ENCODE measurements around the gene RHOJ. TPM values are rescaled to one million over a fixed set of nuclear protein-coding genes. Genes with fewer than 3 reads are reported as not detected.
A peak's percentile ranks its signal among the peaks of the same experiment; 100 is the strongest.
"Not testable (repeated sequence)": the region's sequence is repeated elsewhere in the genome, so short reads cannot be mapped to it uniquely, and the experiment has no call there.

RHOJ gene
- total RNA-seq, 1 experiment from 2014 or later = 1.5 TPM

DNA sequence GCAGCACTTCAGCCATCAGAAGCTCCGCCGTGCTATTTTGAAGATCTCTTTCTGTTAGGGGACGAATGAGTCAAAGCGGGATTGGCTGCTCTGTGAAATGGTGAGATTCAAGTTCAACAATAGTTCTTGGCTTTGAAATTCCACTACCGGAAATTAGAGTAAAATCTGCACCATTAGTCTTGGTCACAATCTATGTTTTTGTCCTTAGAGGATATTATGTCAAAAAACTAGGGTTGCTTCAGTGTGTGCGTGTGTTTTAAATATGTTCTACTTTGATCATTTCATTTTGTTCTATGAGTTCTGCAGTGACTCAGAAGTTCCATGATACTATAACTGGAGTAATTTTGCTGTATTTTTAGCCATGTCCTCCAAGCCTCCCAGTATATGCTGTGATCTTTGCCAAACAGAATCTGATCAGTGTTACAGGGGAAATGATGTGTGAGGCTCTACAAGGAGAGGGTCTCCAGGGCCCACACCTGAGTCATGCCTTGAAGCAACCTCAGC, 91.9 kb downstream of the RHOJ start:
- DNase-seq (ENCODE audit: low read depth) = no peak

DNA sequence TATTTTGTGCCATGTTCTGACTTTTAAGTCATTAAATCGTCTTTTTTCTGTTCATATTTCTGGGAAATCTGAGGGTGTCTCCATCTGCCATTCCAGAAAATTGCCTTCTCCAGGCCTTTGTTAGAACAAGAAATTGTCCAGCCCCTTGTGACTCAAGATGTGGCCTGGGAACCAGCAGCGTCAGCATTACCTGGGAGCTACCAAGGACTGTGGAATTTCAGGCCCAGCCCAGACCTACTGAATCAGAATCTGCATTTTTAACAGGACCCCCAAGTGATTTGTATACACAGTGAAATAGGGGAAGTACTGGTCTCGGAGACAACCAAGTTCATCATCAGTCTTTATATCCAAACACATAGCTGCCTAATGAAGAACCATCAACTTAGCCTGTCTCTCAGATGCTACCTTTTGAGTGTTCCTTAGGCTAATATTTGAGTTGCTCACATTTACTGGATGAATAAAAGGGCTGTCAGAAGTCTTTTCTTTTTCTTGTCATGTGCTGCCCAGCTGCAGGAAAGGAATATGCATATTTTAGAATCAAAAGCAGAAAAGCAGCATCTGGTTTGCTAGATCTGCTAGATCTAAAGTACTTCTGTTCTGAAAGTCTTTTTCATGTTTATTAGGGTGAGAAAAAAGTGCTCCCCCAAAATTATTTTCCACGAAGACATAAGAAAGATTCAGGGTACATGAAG, 93.3 kb downstream of the RHOJ start:
- no peak for DNase-seq (ENCODE audit: low read depth)

DNA sequence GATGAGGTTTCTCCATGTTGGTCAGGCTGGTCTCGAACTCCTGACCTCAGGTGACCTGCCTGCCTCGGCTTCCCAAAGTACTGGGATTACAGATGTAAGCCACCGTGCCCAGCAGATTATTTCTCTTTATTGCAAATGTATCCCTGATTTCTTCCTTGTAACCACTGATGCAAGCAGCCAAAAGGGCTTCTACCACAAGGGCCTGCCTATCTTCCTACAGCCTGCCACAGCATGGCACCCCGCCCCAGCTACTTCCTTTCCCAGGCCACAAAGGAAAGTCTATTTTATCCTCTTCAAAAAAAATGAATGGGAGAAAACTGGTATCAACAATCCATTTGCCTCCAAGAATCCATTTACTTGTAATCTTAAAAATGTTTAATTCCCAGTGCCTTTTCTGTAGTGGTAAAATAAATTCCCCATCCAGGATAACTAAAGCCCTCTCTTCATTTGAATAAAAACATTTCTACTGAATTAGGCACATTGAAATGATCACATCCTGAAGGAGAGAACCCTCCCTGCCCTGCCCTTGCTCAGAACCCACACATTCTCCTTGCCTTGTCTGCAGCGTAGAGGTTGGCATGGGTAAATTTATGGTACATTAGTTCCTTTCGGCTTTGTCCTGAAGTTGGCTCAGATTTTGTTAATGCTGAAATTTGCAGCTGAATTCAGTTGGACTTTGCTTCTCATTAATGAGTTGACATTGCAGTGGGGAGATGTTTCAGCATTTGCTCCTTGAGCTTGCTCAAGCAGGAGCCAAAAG, 95.3 kb downstream of the RHOJ start:
- DNase-seq (ENCODE audit: low read depth) = peak; percentile 18

DNA sequence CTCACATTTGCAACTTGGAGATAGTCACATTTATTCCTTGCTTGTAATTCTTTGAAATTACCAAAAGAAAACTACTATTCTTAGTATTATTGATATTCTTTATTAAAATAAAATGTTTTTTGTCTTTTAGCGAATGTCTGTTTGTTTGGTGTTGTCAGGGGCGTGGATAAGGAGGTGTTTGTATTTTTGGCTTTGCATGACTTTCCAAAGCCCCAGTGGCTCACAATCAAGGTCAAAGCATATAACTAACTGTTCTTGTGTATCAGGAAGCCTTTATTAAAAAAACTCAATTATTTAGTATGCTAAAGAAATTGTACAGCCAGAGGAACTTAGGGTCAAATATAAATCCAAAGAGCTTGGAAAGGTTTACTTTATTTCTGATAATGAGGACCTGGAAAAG, 96.6 kb downstream of the RHOJ start:
- no peak for DNase-seq (ENCODE audit: low read depth)

DNA sequence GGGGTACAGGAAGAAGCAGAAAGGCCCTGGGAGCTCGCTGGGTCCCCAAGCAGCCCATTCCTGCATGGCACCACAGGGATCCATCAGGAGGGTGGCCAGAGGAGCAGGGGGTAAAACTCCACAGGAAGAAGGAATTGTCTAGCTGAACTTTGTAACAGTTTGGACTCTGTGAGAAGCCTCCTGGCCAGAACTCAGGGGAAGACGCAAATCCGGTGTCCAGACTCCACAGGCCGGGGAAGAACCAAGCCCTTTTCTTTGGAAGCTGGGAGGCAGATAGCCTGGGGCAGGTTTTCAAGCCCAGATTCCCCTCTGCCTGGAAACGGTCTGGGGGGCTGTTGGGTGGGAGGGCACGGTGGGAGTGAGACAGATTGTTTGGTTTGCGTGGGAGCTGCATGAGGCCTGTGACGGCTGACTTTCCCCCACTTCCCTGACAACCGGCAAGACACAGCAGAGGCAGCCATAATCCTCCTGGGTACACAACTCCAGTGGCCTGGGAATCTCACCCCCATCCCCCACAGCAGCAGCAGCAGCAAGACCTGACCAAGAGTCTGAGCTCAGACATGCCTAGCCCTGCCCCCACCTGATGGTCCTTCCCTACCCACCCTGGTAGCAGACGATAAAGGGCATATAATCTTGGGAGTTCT, 97.8 kb downstream of the RHOJ start:
- DNase-seq (ENCODE audit: low read depth) = no peak

DNA sequence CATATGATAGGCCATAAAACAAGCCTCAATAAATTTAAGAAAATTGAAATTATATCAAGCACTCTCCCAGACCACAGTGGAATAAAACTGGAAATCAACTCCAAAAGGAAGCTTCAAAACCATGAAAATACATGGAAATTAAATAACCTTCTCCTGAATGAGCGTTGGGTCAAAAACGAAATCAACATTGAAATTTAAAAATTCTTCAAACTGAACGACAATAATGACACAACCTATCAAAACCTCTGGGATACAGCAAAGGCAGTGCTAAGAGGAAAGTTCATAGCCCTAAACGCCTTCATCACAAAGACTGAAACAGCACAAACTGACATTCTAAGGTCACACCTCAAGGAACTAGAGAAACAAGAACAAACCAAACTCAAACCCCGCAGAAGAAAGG, 100.2 kb downstream of the RHOJ start:
- not testable (repeated sequence) for DNase-seq (ENCODE audit: low read depth)

DNA sequence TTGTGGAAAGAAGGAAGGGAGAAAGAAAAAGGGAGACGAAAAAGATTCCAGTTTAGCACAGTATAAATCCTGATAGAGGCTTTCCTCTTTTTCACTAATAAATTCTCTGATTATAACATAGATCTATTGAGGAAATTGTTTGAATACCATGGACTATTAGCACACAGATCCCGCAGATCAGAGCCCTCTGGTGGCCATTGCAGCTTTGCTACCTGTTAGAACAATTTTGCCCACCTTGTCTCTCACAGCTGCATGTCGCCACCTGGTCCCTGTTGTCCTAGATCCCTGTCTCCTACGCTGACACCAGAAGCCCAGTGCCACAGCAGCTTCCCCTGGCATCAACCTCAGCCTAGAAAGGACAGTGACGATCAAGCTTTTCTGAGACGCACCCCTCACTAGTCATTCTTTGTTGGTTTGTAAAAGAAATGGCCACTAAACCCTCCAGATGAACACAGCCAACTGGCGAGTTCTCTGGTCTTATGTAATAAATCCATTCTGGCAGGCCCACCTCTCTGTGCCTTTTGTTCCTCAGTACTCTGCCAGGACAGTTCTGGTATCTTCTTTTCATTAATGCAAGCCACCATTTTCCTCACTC, 104.6 kb downstream of the RHOJ start:
- DNase-seq (ENCODE audit: low read depth) = no peak

DNA sequence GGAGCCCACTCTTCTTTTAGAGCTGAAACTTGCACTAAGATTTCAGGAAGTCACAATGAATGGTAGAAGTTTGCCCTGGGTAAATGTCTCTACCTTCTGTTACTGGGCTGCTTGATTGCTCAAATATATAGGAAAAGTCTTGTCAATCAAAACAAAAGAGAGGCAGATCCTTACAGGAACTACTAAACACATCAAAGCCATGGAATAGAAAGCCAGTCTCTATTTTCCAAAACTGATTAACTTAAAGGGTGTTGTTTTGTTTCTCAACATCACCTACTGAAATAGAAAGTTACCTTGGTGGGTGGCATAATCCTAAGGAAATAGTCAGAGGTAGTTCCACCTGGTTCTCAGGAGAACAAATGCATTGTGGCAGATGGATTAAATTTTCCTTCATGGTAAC, 114.6 kb downstream of the RHOJ start, which contains the start of gene GPHB5:
TSS of gene GPHB5 (minus strand) at position 101 of the 400 bp plus-strand sequence. CDS start 1,086 bp downstream, outside the sequence.
- no peak for DNase-seq (ENCODE audit: low read depth)

DNA sequence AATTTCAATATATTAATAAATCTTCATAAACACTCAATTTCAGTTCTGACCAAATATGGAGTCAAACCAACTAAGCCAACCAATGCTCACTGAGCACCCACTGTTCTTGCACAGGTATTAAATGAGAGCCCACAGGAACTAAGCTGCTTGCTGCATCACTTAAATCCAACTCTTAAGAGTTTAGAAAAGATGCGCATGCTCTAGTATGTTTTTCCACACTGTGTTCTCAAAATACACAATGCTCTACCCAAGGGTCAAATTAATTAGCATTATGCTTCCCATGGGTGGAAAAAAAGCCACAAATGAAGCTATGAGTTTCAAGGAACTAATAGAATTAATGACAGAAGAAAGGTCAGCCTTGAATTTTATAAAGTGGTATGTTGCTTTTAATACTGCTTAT, 118.2 kb downstream of the RHOJ start:
- no peak for DNase-seq (ENCODE audit: low read depth)

DNA sequence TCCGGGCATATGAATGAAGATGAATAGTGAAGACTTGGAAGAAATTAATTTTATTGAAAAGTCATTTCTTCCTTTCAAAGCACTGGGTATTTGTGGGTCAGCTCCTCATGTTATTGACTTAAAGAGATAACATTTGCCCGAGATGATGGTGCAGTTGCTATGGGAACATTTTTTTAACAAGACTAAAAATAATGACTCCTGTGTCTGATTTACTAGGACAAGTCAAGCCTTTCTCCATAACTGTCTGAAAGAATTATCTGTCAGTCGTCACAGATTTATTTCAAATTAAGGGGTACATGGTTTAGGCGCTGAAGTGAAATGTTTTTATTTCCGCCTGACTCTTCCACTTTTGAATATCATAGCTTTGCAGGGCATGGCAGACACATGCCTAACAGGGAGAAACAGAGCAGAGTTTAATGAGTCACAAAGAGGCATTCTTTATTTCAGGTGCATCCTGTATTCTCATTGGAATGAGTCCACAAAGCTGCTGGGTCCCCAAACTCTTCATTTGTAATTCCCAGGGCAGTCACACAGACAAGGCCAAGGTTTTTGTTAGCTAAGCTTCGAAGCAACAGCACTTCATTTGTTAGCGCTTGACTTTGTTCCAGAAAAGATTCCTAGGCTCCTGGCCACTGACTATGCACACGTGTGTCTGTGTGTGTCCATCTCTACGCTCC, 118.8 kb downstream of the RHOJ start:
- peak; percentile 55 for DNase-seq (ENCODE audit: low read depth)

DNA sequence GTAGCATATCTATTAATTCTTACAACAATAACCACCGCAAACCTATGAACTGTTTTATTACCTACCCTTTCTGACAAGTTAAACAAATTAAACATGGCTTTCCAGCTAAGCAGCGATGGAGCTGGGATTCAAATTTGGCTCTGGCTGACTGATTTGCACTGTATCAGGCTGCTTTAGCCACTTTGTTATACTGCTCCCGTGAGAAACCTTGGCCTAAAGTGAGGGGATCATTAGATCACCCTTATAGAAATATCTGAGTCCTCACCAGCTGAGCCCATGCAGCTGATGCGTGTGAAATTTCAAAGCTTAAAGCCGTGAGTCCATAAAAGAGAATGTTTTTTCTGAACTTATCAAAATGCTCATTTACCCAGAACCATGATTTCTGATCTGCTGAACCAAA, 122.6 kb downstream of the RHOJ start:
- DNase-seq (ENCODE audit: low read depth) = no peak

DNA sequence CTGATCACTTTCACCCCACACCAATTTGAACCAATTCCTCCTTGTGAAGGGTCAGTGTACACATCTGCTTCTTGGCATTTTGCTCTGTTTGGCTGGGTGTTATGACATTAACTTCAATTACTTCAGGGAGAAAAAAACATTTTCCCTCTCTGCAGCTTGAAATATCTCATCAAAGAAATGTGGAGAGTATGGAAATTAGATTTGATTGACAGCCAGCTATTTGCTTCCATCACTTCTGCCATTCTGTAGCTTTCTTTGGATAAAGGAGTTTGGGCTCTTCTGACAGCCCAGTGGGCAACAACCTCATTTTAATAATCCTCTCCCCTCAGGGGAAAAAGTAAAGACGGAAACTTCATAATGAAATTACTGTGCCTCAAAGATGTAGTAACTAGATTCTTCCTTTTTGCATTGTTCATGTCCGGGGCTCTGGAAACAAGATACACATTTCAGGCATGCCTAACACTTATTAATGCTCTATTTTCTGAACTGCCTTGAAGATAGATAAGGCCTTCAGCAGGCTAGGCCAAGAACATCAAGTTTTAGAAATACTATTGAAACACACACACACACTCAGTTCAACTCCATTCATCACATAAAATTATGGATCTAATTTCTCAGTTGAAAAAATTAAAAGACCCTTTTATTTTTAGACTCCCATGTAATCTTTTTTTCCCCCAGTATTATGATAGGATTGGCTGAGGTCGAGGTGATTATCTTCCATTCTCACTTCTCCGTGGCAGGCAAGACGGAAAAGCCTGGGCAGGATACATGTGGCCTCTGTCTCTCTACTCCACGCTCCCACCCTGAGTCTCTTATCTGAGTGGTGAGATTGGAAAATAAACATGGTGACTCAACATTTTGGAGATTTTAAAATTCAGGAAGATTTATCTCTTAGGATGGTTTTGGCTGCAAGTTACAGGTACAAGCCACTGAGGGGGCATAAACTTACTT, 124.8 kb downstream of the RHOJ start:
- DNase-seq (ENCODE audit: low read depth) = no peak

DNA sequence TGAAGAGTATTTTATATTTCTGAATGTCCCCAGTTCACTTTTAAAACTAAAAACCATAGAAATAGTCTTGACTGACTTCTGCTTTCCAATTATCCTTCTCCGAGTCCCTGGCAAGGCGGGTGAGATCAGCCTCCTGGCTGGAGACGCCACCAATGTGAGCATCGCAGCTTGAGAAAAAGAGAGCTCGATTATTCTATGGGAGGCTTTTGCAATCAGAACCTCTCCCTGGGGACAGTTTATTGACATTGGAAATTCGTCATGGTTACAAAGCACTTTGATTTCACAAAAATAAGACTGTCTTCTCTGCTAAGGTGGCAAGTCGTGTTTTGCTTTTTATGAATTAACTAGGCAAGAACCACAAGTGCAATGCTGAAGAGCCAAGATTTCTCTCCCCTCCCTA, 138.1 kb downstream of the RHOJ start:
- peak; percentile 12 for DNase-seq (ENCODE audit: low read depth)

Other genes starting within 250 kb of the RHOJ start
- gene KCNH5, start 159.0 kb upstream of the RHOJ start, total RNA-seq (2014; rRNA removed; shearing (Covaris generic)) = 1.0 and 3.0 TPM in 2 replicates
- gene GPHB5, start 114.5 kb downstream of the RHOJ start, total RNA-seq (2014; rRNA removed; shearing (Covaris generic)) = not detected in 2 replicates